NCI-H345 treated with DMSO at 0.1 percent for 48 hours (cell line): ENCODE data around the gene NKAIN2.
"Not testable (repeated sequence)": the region's sequence is repeated elsewhere in the genome, so short reads cannot be mapped to it uniquely, and the experiment has no call there.

Source experiments
- DNase-seq: peaks from one replicate; lab custom pipeline; 2025; ENCODE audit not compliant: unreplicated experiment; lab: John Stamatoyannopoulos, UW

NKAIN2 gene

GRCh38 chr6:124073820-124074587 lies 270.3 kb downstream of the NKAIN2 start:
- DNase-seq, result no peak

DNA sequence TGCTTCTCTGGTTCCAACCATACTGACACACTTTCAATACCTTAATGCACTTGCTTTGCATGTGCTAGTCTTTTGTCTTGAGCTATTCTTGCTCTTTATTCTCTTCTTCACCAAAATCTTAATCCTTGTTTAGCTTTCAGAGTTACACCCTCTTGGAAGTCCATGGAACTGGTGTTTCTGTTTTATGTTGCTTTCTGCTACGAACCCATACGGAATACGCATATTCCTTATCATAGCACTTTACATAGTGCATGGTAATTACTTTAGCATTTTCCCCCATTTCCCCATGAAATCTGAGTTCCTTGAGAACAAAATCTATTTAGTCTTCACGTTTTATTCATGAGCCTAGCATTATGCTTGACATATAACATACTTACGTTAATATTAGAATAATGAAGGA lies 270.9 kb downstream of the NKAIN2 start:
- no peak for DNase-seq

GRCh38 chr6:124076336-124077048 lies 272.8 kb downstream of the NKAIN2 start:
- no peak for DNase-seq

DNA sequence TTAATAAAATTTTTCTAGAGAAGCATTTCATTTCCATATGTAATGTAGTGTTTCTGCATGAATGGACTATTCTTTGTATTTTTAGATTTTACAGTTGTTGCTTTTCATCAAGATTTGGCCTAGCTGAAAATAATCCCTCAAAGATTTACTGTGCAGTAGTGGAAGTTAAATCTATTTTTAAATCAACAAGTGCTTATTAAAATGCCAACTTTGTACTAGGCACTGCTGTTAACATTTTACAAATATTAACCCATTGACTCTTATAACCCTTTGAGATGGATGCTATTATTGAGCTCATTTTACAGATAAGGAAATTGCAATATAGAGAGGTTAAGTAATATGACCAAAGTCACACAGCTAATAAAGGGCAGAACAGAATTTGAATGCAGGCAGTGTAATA lies 274.5 kb downstream of the NKAIN2 start:
- DNase-seq, result no peak

- no peak for DNase-seq
These were observed 276.8 kb downstream of the NKAIN2 start for GRCh38 chr6:124080483-124080882.

DNA sequence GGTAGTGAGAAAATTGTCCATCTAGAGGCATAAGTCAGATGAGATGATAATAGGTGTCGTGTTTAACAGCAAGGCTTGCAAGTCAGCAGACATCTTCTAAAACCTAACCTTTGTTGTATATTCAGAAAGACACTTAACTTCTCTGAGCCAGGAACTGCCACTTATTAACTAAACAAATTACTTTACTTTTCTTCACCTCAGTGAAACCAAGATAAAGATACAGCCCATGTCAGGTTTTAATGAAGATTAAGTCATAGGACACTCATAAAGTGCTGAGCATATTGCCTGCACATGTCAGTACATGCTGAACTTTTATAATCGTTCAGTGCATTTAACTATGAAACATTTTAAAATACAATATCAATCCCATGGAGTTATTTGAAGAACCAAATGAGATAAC lies 286.8 kb downstream of the NKAIN2 start:
- DNase-seq, result no peak

- DNase-seq, result no peak
These were observed 295.9 kb downstream of the NKAIN2 start for GRCh38 chr6:124099520-124099919.

GRCh38 chr6:124110514-124110913 lies 306.8 kb downstream of the NKAIN2 start:
- DNase-seq, result no peak

- DNase-seq, result peak; percentile 66
These were observed 315.9 kb downstream of the NKAIN2 start for GRCh38 chr6:124119596-124119995.

DNA sequence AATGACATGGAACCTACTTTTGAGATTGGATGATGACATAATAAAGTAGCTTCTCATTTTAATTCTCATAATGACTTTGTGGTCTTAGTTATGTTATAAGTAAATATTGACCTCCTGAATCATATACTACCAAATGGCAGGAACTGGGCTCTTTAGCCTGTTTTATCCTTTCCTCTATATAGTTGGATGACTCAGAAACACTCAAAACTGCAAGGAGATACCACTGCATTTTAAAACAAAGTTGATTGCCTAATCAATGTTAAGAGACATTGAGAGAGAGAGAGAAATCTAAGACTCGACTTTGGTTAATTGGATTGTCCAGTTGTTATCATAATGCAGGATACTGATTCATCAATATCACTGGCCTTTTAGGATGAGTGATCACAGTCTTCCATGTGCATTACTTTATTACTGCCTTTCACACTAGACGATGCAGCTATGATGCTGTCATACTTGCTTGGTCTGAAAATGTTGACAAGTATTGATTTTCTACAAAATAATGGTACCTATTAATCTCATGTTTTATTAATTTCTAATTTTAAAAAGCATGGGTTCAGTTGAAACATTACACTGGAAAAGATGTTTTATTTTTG lies 320.0 kb downstream of the NKAIN2 start:
- DNase-seq, result no peak

DNA sequence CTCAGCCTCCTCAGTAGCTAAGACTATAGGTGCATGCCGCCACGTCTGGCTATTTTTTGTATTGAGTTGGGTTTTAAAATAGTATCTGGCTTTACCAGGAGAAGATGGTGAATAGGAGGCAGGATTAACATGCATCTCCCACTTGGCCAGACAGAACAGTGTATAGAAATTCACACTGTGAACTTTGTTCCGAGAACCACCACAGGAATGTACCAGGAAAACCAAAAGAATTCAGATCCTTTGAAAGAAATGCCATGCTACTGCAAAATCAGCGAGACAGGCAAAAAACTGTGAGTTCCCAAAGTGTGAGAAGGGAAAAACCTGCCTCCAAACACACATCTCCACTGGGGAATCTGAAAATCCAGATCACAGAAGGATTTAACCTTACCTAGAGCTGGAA lies 327.6 kb downstream of the NKAIN2 start:
- DNase-seq, result no peak

GRCh38 chr6:124131779-124132178 lies 328.1 kb downstream of the NKAIN2 start:
- DNase-seq, result no peak

GRCh38 chr6:124132256-124132655 lies 328.6 kb downstream of the NKAIN2 start:
- no peak for DNase-seq

DNA sequence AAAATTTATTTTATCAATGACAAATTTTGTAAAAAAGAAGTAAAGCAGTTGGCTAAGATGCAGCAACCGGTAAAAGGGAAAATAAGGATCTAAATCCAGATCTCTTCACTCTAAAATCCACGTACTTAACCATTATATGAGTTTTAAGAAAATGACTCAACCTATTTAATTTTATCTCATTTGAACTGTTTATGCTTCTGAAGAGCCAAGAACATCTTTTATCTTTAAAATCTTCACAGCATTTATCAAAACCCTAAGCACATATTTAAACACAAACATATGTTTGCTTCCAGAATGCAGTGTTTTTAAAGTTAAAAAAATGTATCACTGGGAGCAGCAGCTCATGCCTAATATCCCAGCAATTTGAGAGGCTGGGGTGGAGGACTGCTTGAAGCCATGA lies 339.2 kb downstream of the NKAIN2 start:
- DNase-seq, result no peak

GRCh38 chr6:124143435-124143834 lies 339.8 kb downstream of the NKAIN2 start:
- no peak for DNase-seq

DNA sequence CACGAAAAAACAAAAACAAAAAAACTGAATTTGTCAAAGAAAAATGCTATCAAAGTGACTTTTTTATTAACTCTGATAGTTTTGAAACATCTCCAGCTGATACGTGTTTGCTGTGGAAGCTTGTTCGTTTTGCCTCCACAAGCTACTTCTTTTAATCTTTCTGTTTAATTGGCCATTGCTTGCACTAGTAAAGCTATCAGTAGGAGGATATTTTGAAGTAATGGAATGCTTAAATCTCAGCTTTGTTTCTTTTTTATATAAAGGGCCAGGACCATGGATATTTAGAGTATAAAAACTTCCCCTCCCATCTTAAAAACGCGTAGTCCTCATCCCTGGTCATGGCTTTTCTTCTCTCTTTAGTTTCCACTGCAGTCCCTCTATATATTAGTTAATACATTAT lies 344.0 kb downstream of the NKAIN2 start:
- no peak for DNase-seq

GRCh38 chr6:124148236-124148957 lies 344.7 kb downstream of the NKAIN2 start:
- DNase-seq, result no peak

DNA sequence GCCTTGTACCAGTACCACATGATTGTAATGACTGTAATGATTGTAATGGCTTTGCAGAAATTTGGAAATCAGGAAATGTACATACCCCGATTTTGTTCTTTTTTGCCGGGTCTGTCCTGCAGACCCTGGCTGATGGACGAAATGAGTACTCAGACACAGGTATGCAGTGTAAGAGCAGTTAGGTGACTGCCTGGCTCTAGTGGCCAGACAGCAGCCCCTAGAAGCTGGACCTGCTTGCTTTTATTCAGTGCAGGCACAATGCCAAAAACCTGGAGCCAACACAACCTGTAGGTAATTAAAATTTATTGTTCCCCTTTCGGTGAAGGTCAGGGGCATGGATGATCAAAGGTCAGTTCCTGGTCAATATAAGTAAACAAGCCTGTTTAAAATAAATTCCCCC lies 346.0 kb downstream of the NKAIN2 start:
- DNase-seq, result no peak

DNA sequence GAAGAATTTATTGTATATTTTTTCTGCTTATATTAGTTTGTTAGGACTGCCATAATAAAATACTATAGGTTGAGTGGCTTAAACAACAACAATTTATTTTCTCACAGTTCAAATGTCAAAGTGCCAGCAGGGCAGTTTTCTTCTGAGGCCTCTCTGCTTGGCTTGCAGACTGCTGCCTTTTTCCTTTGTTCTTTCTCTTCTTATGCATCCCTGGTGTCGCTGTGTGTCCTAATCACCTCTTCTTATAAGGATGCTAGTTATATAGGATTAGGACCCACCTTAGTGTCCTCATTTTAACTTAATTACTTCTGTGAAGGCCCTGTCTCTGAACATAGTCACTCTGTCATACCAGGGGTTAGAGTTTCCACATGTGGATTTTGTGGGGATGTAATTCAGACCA lies 354.4 kb downstream of the NKAIN2 start:
- no peak for DNase-seq

DNA sequence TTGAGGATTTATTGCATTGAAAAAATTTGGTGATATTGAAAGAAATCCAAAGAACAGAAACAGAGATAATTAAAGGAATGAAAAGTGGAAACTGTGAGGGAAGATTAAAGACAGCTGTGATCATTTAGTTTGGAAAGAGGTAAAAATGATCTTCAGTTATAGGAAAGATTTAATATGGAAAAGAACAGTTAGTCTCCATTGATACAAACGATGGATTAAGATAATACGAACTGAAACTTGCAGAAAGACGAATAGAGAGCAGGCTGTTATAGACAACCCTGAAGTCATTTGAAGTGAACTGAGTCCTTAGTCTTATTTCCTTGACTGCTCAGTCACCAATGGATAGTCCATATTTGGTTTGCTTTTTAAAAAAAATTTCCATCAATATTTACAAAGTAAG lies 360.0 kb downstream of the NKAIN2 start:
- no peak for DNase-seq

- no peak for DNase-seq
These were observed 360.7 kb downstream of the NKAIN2 start for GRCh38 chr6:124164343-124164742.

- DNase-seq, result not testable (repeated sequence)
These were observed 363.6 kb downstream of the NKAIN2 start for GRCh38 chr6:124167249-124167648.
